ENCODE data around the gene MEI1.

- no peak for TF ChIP-seq CTCF (optimal IDR thresholded peaks at IDR 0.05 in 1 of 3, IDR thresholded peaks at IDR 0.05 in 1 of 3, conservative IDR thresholded peaks at IDR 0.05 in 1 of 3; ENCODE audit: extremely low read depth in 1 of 3, insufficient read depth in 2 of 3, low read length in 3 of 3)
- TF ChIP-seq EZH2 (IDR thresholded peaks at IDR 0.05; ENCODE audit: low read length), result no peak
These were observed 113.7 kb downstream of the MEI1 start for GRCh38 chr22:41812805-41813545.
